Ishikawa (cell line): ENCODE results near the gene FABP3.

Experiments used
- CEBPB ChIP-seq: IDR thresholded peaks from 2 replicates; pipeline ENCODE4 v1.6.1; 2012
- CREB1 ChIP-seq: IDR thresholded peaks from 2 replicates; pipeline ENCODE4 v1.6.1; 2012; ENCODE audit warnings: low read depth
- EGR1 ChIP-seq: IDR thresholded peaks from 2 replicates; pipeline ENCODE4 v1.6.1; 2012
- EP300 ChIP-seq: IDR thresholded peaks from 2 replicates; pipeline ENCODE4 v1.6.1; 2012; ENCODE audit warnings: borderline replicate concordance
- FOXM1 ChIP-seq: IDR thresholded peaks from 2 replicates; pipeline ENCODE4 v1.6.1; 2012; ENCODE audit warnings: low read depth, borderline replicate concordance
- MAX ChIP-seq: IDR thresholded peaks from 2 replicates; pipeline ENCODE4 v1.6.1; 2012
- NFIC ChIP-seq: IDR thresholded peaks from 2 replicates; pipeline ENCODE4 v1.6.1; 2012
- RAD21 ChIP-seq: IDR thresholded peaks from 2 replicates; pipeline ENCODE4 v1.6.1; 2012; ENCODE audit warnings: low read depth
- REST ChIP-seq: IDR thresholded peaks from 2 replicates; pipeline ENCODE4 v1.6.1; 2012; ENCODE audit warnings: low read depth, mild to moderate bottlenecking
- TAF1 ChIP-seq: IDR thresholded peaks from 2 replicates; pipeline ENCODE4 v1.6.1; 2012; ENCODE audit warnings: low read depth, mild to moderate bottlenecking
- TCF12 ChIP-seq: IDR thresholded peaks from 2 replicates; pipeline ENCODE4 v1.6.1; 2012; ENCODE audit warnings: low read depth
- TEAD4 ChIP-seq: IDR thresholded peaks from 2 replicates; pipeline ENCODE4 v1.6.1; 2012
- USF1 ChIP-seq: IDR thresholded peaks from 2 replicates; pipeline ENCODE4 v1.6.1; 2012
- YY1 ChIP-seq: IDR thresholded peaks from 2 replicates; pipeline ENCODE4 v1.6.1; 2012; ENCODE audit warnings: low read depth
- ZBTB7A ChIP-seq: IDR thresholded peaks from 2 replicates; pipeline ENCODE4 v1.6.1; 2012; ENCODE audit warnings: low read depth

Gene FABP3

GRCh38 chr1:31336687-31337467 lies 36.0 kb downstream of the FABP3 start:
- no peak for TF ChIP-seq TAF1

- TF ChIP-seq TCF12 (no peak), TEAD4 (no peak), YY1 (no peak), CEBPB (no peak), FOXM1 (no peak), RAD21 (peak; percentile 49)
Measured at GRCh38 chr1:31335007-31335406, 37.9 kb downstream of the FABP3 start.

GRCh38 chr1:31327381-31327780 lies 45.5 kb downstream of the FABP3 start:
- no peak for TF ChIP-seq REST
- TF ChIP-seq EP300 = no peak
- TF ChIP-seq RAD21 = no peak
- no peak for TF ChIP-seq EGR1
- no peak for TF ChIP-seq USF1
- TF ChIP-seq TEAD4 = no peak
- TF ChIP-seq CEBPB = no peak
- no peak for TF ChIP-seq CREB1
- TF ChIP-seq TAF1 = no peak
- no peak for TF ChIP-seq MAX
- no peak for TF ChIP-seq ZBTB7A
- TF ChIP-seq YY1 = no peak
- TF ChIP-seq NFIC = no peak

- TF ChIP-seq YY1 (no peak), USF1 (no peak), TAF1 (no peak), EP300 (no peak), TEAD4 (no peak), MAX (no peak), EGR1 (no peak), TCF12 (no peak), CREB1 (no peak), REST (no peak), ZBTB7A (no peak), NFIC (no peak), FOXM1 (no peak), CEBPB (no peak), RAD21 (no peak)
Measured at GRCh38 chr1:31326461-31326860, 46.4 kb downstream of the FABP3 start.

GRCh38 chr1:31324992-31325391 lies 47.9 kb downstream of the FABP3 start:
- no peak for TF ChIP-seq FOXM1
- no peak for TF ChIP-seq CREB1
- TF ChIP-seq RAD21 = no peak
- no peak for TF ChIP-seq ZBTB7A
- no peak for TF ChIP-seq TEAD4
- TF ChIP-seq CEBPB = no peak
- TF ChIP-seq YY1 = no peak
- no peak for TF ChIP-seq NFIC

GRCh38 chr1:31324093-31324492 lies 48.8 kb downstream of the FABP3 start:
- TF ChIP-seq TEAD4 (no peak), ZBTB7A (no peak), YY1 (no peak), TAF1 (no peak), REST (no peak), EGR1 (no peak)
